Fibroblast of pulmonary artery (primary cell): ENCODE results near the gene DLL1.

Experiments
- DNase-seq: peaks from one replicate; pipeline ENCODE4 v3.0.0-alpha.2; 2010; ENCODE audit warnings: low read depth
- H3K4me3 ChIP-seq: replicated peaks from 2 replicates; pipeline ENCODE4 v1.5.1; 2011; ENCODE audit warnings: low read depth, mild to moderate bottlenecking, control low read depth, low read length, moderate library complexity
- CTCF ChIP-seq: IDR thresholded peaks from 2 replicates; pipeline ENCODE4 v1.5.1; 2011; ENCODE audit warnings: mild to moderate bottlenecking, control low read depth, low read length, inconsistent platforms; ENCODE audit errors: missing control alignments

DLL1 gene

DNA sequence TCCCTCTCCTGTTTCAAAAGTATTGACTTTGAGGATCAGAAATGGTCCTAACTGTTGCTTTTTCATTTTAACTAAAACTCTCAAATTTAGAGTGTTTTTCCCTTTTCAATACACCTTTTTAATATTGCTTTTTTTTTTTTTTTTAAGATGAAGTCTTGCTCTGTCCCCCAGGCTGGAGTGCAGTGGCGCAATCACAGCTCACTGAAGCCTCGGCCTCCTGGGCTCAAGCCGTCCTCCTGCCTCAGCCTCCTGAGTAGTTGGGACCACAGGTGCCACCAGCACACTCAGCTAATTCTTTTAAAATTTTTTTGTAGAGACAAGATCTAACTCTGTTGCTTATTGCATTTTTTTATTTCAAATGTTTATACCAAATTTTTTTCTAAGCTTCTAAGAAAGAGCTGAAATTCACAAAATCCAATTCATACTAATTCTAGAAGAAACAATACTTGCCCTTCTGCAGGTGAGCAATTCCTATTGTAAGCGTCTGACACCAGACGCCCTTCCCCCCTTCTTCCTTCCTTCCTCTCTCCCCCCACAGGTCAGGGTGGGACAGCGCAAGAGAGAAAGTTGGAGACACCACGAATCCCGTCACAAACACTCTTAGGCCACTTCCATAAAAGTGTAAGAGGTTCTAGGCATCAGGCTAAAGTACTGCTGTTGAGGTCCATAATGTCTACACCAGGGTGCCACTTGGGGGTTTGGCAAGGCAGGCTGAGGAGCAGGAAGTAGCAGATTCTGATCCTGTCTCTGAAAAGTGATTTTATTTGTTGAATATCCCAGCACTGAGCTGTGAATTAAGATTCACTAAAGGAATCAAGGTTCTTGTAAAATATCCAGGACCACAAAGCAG is 12.8 kb downstream of the DLL1 start:
- no peak for DNase-seq
- no peak overlapping the region for H3K4me3 ChIP-seq
- no peak for TF ChIP-seq CTCF

DNA sequence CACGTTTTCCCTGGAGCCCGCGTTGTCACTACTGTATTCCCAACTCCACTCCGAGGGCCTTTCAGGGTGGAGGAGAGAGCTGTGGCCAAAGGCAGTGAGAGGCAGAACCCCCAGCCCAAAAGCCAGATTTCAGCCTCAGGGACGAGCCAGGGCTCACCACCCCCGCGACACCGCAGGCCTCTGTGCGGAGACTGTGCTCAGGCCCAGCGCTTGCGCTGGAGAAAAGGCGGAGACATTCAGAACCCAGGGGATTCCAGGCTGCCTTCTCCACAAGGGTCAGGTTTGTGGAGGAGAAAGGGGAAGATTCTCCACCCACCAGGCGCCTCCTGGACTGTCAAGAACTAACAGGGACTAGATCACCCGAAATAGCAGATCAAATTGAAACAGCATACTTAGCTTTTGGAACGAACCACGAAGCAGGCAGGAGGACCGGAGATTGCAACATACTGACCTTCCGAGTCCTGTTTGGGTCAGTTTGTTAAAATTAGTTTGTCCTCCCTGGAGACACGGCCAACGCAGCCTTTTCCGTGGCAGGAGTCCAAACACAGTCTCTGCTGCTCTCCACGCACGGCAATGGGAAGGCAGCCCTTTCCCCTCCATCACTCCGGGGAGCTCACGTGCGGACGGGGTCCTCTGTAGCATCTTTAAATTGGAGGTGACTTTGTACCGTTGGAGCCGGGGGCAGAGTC is 14.4 kb downstream of the DLL1 start:
- peak; percentile 71 for DNase-seq
- TF ChIP-seq CTCF: no peak
- no peak overlapping the region for H3K4me3 ChIP-seq

GRCh38 chr6:170274713-170275560 is 15.9 kb downstream of the DLL1 start:
- H3K4me3 ChIP-seq: no peak overlapping the region
- no peak for DNase-seq
- TF ChIP-seq CTCF: no peak

- DNase-seq: no peak
- H3K4me3 ChIP-seq: no peak overlapping the region
- TF ChIP-seq CTCF: no peak
These were observed 17.2 kb downstream of the DLL1 start for GRCh38 chr6:170273681-170274080.

- no peak for TF ChIP-seq CTCF
- H3K4me3 ChIP-seq: no peak overlapping the region
- DNase-seq: no peak
These were observed 17.7 kb downstream of the DLL1 start for GRCh38 chr6:170273191-170273590.

DNA sequence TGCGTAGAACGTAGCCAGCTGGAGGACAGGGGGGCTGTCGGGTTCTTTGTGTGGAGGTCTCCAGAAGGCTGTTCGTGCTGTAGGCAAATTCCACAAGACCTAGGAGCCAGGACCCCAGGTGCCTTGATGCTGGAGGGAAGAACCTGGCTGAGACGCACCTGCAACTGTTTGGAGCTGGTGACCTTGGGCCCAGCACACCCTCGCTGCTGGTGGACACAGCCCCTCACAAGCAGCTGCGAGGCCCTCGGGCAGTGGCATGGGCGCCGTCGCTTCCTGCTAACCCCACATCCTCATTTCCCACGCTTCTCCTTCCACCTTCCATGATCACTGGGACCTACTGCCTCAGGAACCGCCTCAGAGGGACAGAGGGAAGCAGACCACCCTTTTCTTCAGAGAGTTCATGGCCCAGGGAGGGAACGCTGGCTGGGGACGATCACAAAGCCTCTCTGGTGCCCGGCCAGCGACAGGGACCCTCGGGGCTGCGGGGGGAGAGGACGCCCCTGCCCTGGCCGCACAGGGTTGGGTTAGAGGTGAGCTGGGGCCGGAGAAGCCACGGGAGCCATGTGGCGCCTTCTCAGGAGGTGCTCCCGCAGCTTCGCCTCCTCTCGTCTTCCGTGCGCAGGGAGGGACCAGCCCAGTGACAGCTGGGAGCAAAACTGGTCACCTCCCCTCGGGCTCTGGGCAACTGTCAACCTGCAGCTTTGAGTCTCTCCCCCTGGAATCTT is 18.4 kb downstream of the DLL1 start:
- H3K4me3 ChIP-seq: no peak overlapping the region
- TF ChIP-seq CTCF: no peak
- DNase-seq: no peak
